ENCODE measurements around the gene SLC9C2.

DNA sequence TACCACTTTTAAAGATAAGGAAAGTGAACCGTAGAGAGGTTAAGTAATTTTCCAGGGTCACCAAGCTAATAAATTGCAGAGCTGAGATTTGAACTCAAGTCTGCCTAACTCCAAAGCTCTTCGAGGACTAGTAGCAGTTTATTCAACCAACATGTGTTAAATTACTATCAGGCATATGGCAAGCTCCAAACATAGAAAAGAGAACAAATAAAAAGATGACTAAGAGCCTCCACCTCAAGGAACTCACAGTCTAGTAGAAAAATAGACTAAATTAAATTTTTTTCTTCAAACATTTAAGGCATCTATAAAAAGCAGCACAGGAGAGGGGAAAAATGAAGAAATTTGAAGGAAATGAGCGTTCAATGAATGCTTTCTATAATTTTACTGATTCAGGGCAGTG lies 22.2 kb downstream of the SLC9C2 start:
- TF ChIP-seq, protein P1, sequence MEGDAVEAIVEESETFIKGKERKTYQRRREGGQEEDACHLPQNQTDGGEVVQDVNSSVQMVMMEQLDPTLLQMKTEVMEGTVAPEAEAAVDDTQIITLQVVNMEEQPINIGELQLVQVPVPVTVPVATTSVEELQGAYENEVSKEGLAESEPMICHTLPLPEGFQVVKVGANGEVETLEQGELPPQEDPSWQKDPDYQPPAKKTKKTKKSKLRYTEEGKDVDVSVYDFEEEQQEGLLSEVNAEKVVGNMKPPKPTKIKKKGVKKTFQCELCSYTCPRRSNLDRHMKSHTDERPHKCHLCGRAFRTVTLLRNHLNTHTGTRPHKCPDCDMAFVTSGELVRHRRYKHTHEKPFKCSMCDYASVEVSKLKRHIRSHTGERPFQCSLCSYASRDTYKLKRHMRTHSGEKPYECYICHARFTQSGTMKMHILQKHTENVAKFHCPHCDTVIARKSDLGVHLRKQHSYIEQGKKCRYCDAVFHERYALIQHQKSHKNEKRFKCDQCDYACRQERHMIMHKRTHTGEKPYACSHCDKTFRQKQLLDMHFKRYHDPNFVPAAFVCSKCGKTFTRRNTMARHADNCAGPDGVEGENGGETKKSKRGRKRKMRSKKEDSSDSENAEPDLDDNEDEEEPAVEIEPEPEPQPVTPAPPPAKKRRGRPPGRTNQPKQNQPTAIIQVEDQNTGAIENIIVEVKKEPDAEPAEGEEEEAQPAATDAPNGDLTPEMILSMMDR (IDR thresholded peaks at IDR 0.05 in 4 of 5, conservative IDR thresholded peaks at IDR 0.05 in 1 of 5) = no peak
- TF ChIP-seq POLR2A (IDR thresholded peaks at IDR 0.05) = no peak
